ENCODE results near the gene CNDP2.
A peak's percentile ranks its signal among the peaks of the same experiment; 100 is the strongest.

Gene CNDP2

GRCh38 chr18:74544898-74545297 is 48.7 kb downstream of the CNDP2 start:
- Histone ChIP-seq H3K4me1 (ENCODE audit: low read length) (peaks cover 18% of the 10 kb centered on the region), H3K27me3 (replicated peaks; ENCODE audit: insufficient read depth, low read length) (no peaks in the 10 kb centered on the region), H3K4me3 (ENCODE audit: low read length) (no peak overlapping the region), H3K36me3 (replicated peaks; ENCODE audit: insufficient read depth, low read length) (no peaks in the 10 kb centered on the region), H4K20me1 (ENCODE audit: insufficient read depth, low read length) (no peaks in the 10 kb centered on the region), H3K9me3 (replicated peaks; ENCODE audit: insufficient read depth, low read length) (no peaks in the 10 kb centered on the region), H2AFZ (ENCODE audit: low read length) (no peak overlapping the region), H3K79me2 (ENCODE audit: low read length) (no peaks in the 10 kb centered on the region), H3K9me2 (replicated peaks; ENCODE audit: insufficient read depth, low read length) (no peaks in the 10 kb centered on the region), H3K27ac (ENCODE audit: low read length) (no peak overlapping the region), H3K4me2 (ENCODE audit: low read depth, low read length) (no peak overlapping the region), H3F3A (ENCODE audit: insufficient read depth, low read length) (no peaks in the 10 kb centered on the region), H3K9ac (ENCODE audit: low read length) (no peak overlapping the region)
- TF ChIP-seq EZH2 (optimal IDR thresholded peaks at IDR 0.05; ENCODE audit: low read depth, low read length) (no peak), EZH2phosphoT487 (IDR thresholded peaks at IDR 0.05; ENCODE audit: low read length) (no peak), CTCF (IDR thresholded peaks at IDR 0.05; ENCODE audit: low read length) (no peak)
- DNase-seq = no peak

GRCh38 chr18:74546007-74546406 is 49.8 kb downstream of the CNDP2 start:
- H3K36me3 ChIP-seq (replicated peaks; ENCODE audit: insufficient read depth, low read length) = no peaks in the 10 kb centered on the region
- no peak for TF ChIP-seq EZH2phosphoT487 (IDR thresholded peaks at IDR 0.05; ENCODE audit: low read length)
- no peak for TF ChIP-seq EZH2 (optimal IDR thresholded peaks at IDR 0.05; ENCODE audit: low read depth, low read length)
- TF ChIP-seq CTCF (IDR thresholded peaks at IDR 0.05; ENCODE audit: low read length) = no peak
- H3K9me3 ChIP-seq (replicated peaks; ENCODE audit: insufficient read depth, low read length) = no peaks in the 10 kb centered on the region
- no peak overlapping the region for H3K4me2 ChIP-seq (ENCODE audit: low read depth, low read length)
- no peaks in the 10 kb centered on the region for H3K27me3 ChIP-seq (replicated peaks; ENCODE audit: insufficient read depth, low read length)
- H3K27ac ChIP-seq (ENCODE audit: low read length) = no peak overlapping the region
- no peaks in the 10 kb centered on the region for H3K9me2 ChIP-seq (replicated peaks; ENCODE audit: insufficient read depth, low read length)
- no peaks in the 10 kb centered on the region for H3F3A ChIP-seq (ENCODE audit: insufficient read depth, low read length)
- H3K4me3 ChIP-seq (ENCODE audit: low read length) = no peak overlapping the region
- H4K20me1 ChIP-seq (ENCODE audit: insufficient read depth, low read length) = no peaks in the 10 kb centered on the region
- H3K9ac ChIP-seq (ENCODE audit: low read length) = no peak overlapping the region
- no peak for DNase-seq
- peaks cover 18% of the 10 kb centered on the region for H3K4me1 ChIP-seq (ENCODE audit: low read length)
- no peak overlapping the region for H2AFZ ChIP-seq (ENCODE audit: low read length)
- H3K79me2 ChIP-seq (ENCODE audit: low read length) = no peaks in the 10 kb centered on the region

- no peak for DNase-seq
- no peaks in the 10 kb centered on the region for H3K27me3 ChIP-seq (replicated peaks; ENCODE audit: insufficient read depth, low read length)
- no peak overlapping the region for H3K27ac ChIP-seq (ENCODE audit: low read length)
- TF ChIP-seq EZH2 (optimal IDR thresholded peaks at IDR 0.05; ENCODE audit: low read depth, low read length) (no peak), EZH2phosphoT487 (IDR thresholded peaks at IDR 0.05; ENCODE audit: low read length) (no peak), CTCF (IDR thresholded peaks at IDR 0.05; ENCODE audit: low read length) (no peak)
- H3K4me2 ChIP-seq (ENCODE audit: low read depth, low read length) = peak overlapping the region; percentile 21; the same call in 1 of the 2 replicates
- H3F3A ChIP-seq (ENCODE audit: insufficient read depth, low read length) = no peaks in the 10 kb centered on the region
- H3K9ac ChIP-seq (ENCODE audit: low read length) = no peak overlapping the region
- no peaks in the 10 kb centered on the region for H3K36me3 ChIP-seq (replicated peaks; ENCODE audit: insufficient read depth, low read length)
- H3K4me1 ChIP-seq (ENCODE audit: low read length) = peaks cover 13% of the 10 kb centered on the region
- H3K4me3 ChIP-seq (ENCODE audit: low read length) = no peak overlapping the region
- H4K20me1 ChIP-seq (ENCODE audit: insufficient read depth, low read length) = no peaks in the 10 kb centered on the region
- H2AFZ ChIP-seq (ENCODE audit: low read length) = peak overlapping the region; percentile 28; the same call in 1 of the 2 replicates
- no peaks in the 10 kb centered on the region for H3K79me2 ChIP-seq (ENCODE audit: low read length)
- H3K9me2 ChIP-seq (replicated peaks; ENCODE audit: insufficient read depth, low read length) = no peaks in the 10 kb centered on the region
- H3K9me3 ChIP-seq (replicated peaks; ENCODE audit: insufficient read depth, low read length) = no peaks in the 10 kb centered on the region
Measured at GRCh38 chr18:74546751-74547530, 50.8 kb downstream of the CNDP2 start.

Data from MM.1S (cell line).